Measurements from ENCODE around the gene MUS81. TPM values are rescaled to one million over a fixed set of nuclear protein-coding genes. Genes with fewer than 3 reads are reported as not detected.

MUS81 gene
- total RNA-seq, 1 donor = 71.2 TPM

DNA sequence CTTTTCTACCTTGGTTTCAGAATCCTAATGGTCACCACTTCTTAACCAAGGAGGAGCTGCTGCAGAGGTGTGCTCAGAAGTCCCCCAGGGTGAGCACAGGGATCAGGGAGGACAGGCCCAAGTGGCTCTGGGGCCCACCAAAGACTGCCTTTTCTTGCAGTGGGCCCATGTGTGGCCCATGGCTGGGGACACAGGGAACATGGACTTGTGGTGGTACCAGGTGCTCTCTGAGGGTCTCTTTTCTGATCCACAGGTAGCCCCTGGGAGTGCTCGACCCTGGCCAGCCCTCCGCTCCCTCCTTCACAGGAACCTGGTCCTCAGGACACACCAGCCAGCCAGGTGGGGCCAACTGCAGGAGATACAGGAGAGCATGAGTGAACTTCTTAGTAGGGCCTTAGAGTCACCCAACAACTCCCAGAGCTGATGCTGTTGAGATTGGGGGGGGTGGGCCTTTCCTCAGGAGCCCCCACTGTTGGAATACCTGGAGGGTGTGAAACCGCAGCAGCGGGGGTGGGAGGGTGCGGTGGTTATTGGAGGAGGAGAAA, 2.0 kb downstream of the MUS81 start:
- TF ChIP-seq, protein P1, sequence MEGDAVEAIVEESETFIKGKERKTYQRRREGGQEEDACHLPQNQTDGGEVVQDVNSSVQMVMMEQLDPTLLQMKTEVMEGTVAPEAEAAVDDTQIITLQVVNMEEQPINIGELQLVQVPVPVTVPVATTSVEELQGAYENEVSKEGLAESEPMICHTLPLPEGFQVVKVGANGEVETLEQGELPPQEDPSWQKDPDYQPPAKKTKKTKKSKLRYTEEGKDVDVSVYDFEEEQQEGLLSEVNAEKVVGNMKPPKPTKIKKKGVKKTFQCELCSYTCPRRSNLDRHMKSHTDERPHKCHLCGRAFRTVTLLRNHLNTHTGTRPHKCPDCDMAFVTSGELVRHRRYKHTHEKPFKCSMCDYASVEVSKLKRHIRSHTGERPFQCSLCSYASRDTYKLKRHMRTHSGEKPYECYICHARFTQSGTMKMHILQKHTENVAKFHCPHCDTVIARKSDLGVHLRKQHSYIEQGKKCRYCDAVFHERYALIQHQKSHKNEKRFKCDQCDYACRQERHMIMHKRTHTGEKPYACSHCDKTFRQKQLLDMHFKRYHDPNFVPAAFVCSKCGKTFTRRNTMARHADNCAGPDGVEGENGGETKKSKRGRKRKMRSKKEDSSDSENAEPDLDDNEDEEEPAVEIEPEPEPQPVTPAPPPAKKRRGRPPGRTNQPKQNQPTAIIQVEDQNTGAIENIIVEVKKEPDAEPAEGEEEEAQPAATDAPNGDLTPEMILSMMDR (IDR thresholded peaks at IDR 0.05; ENCODE audit: insufficient read depth, low read depth, low read length) = no peak
- no peak overlapping the region for H3K4me3 ChIP-seq (ENCODE audit: low read depth, low read length)
- DNase-seq (ENCODE audit: low read depth) = no peak

DNA sequence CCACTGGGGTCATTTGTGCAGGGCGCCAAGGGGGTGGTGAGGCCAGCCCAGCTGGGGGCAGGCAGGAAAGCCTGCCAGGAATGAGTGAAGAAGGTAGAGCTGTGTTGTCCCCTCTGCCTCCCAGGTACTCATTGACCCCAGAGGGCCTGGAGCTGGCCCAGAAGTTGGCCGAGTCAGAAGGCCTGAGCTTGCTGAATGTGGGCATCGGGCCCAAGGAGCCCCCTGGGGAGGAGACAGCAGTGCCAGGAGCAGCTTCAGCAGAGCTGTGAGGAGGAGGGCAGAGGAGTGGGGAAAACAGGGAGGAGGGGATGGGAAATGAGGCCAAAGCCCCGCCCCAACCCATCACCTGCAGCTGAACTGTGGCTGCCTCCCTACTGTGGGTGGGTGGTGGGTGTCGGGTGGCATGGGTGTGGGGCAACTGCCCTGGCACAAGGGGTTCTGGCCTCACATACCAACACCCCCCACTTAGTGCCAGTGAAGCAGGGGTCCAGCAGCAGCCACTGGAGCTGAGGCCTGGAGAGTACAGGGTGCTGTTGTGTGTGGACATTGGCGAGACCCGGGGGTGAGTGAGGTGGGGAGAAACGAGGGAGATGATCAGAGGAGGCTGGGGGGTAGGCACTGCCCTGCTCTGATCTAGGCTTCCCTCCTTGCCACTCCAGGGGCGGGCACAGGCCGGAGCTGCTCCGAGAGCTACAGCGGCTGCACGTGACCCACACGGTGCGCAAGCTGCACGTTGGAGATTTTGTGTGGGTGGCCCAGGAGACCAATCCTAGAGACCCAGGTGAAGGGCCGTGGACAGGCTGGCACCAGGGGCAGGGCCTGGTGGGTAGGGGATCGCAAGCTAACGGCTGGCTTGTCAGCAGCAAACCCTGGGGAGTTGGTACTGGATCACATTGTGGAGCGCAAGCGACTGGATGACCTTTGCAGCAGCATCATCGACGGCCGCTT, 3.0 kb downstream of the MUS81 start:
- TF ChIP-seq, protein P1 (IDR thresholded peaks at IDR 0.05; ENCODE audit: insufficient read depth, low read depth, low read length) = no peak
- H3K4me3 ChIP-seq (ENCODE audit: low read depth, low read length) = no peak overlapping the region
- DNase-seq (ENCODE audit: low read depth) = no peak

DNA sequence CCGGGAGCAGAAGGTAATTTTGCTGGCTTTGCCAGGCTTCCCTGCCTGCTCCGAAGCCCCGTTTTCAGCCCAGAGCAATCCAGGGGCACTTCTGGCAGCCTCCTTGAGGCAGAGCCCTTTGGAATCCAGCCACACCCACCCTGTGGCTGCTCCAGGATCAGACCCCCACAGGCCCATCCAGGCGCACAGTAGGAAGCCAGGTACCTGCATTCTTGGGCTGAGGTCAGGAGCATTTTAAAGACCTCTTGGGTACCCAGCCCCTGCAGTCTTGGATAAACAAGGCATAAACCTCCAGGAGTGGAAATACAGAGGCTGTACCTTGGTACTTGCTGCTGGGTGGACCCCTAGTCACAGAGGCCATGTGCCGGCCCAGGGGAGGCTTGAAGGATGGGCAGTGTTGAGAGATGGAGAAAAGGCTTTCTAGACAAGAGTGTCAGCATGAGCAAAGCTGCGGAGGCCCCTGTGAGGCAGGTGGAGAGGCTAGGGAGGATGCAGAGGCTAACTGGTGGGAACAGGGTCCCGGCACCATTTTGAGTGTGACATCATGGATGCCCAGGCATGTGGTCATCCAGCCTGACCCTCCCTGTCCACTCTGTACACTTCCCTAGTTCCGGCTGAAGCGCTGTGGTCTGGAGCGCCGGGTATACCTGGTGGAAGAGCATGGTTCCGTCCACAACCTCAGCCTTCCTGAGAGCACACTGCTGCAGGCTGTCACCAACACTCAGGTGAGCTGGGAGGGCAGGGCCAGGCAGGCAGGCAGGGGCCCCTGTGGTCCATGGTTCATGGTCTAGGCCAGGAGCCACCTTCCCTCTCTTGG, 3.9 kb downstream of the MUS81 start:
- TF ChIP-seq, protein P1 (IDR thresholded peaks at IDR 0.05; ENCODE audit: insufficient read depth, low read depth, low read length) = no peak
- no peak for DNase-seq (ENCODE audit: low read depth)
- no peak overlapping the region for H3K4me3 ChIP-seq (ENCODE audit: low read depth, low read length)

DNA sequence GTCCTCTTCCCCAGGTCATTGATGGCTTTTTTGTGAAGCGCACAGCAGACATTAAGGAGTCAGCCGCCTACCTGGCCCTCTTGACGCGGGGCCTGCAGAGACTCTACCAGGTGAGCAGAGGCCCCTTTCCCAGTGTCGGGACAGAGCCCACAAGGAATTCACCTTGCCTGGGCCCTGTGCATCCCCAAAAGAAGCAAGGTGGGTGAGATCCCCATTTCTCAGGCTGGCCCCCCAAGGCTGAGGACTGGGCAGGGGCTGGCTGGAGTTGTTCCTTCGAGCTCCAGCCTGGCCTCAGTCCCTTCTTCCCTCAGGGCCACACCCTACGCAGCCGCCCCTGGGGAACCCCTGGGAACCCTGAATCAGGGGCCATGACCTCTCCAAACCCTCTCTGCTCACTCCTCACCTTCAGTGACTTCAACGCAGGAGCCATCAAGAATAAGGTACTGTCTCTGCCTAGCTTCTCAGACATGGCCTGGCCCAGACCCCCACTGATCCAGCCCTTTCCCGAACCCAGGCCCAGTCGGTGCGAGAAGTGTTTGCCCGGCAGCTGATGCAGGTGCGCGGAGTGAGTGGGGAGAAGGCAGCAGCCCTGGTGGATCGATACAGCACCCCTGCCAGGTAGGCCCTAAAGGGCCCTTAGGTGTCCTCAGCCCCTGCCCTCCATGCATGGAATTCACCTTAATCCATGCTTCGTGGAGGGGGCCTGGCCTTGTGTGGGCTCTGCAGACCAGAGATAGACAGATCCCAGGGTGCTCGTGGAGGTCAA, 4.7 kb downstream of the MUS81 start:
- TF ChIP-seq, protein P1 (IDR thresholded peaks at IDR 0.05; ENCODE audit: insufficient read depth, low read depth, low read length) = no peak
- H3K4me3 ChIP-seq (ENCODE audit: low read depth, low read length) = no peak overlapping the region
- no peak for DNase-seq (ENCODE audit: low read depth)

DNA sequence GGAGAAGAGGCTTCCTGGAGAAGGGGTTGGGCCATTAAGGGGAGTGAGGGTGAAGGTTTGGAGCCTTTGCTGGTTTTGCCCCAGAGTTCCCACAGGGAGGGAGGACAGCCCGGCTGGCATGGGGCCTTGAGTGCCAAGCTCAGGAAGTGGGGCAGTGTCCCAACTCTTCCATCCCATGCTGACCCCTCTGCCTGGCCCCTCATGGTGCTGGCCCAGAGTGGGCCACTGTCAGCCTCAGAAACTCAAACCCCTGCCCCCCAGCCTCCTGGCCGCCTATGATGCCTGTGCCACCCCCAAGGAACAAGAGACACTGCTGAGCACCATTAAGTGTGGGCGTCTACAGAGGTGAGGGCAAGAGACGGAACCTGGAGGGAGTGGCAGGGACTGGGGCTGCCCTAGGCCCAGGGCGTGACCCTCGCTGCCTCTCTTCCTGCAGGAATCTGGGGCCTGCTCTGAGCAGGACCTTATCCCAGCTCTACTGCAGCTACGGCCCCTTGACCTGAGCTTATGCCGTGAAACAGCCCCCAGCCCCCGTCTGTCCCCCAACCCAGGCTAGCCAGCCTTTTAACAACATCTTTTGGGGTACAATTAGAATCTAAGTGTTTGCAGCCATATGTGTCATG, 5.4 kb downstream of the MUS81 start:
- H3K4me3 ChIP-seq (ENCODE audit: low read depth, low read length) = no peak overlapping the region
- TF ChIP-seq, protein P1 (IDR thresholded peaks at IDR 0.05; ENCODE audit: insufficient read depth, low read depth, low read length) = no peak
- DNase-seq (ENCODE audit: low read depth) = no peak

Data from fibroblast of villous mesenchyme (primary cell).